H9 (cell line): ENCODE measurements around the gene KIF26B. TPM values are rescaled to one million over a fixed set of nuclear protein-coding genes. Genes with fewer than 3 reads are reported as not detected.

ENCODE experiments used
- DNase-seq: peaks from one replicate; pipeline ENCODE4 v3.0.0-alpha.2; 2017
- H2AFZ ChIP-seq: one replicate; pipeline ENCODE4 v1.6.1; 2013; ENCODE audit warnings: mild to moderate bottlenecking, low read length, control low read depth, moderate library complexity
- H2AK5ac ChIP-seq: 2 replicates; pipeline ENCODE4 v1.6.1; 2013; ENCODE audit warnings: low read length, control low read depth, mixed read lengths; ENCODE audit not compliant: insufficient read length
- H2BK120ac ChIP-seq: one replicate; pipeline ENCODE4 v1.6.1; 2013; ENCODE audit warnings: low read depth, mild to moderate bottlenecking, low read length, control low read depth, inconsistent platforms; ENCODE audit not compliant: poor library complexity, severe bottlenecking
- H2BK12ac ChIP-seq: 2 replicates; pipeline ENCODE4 v1.6.1; 2013; ENCODE audit warnings: low read length, control low read depth, mixed read lengths, low read depth; ENCODE audit not compliant: insufficient read length
- H2BK15ac ChIP-seq: 2 replicates; pipeline ENCODE4 v1.6.1; 2013; ENCODE audit warnings: low read depth, low read length, control low read depth
- H2BK20ac ChIP-seq: one replicate; pipeline ENCODE4 v1.6.1; 2013; ENCODE audit warnings: low read depth, mild to moderate bottlenecking, low read length, control low read depth, inconsistent platforms; ENCODE audit not compliant: poor library complexity, severe bottlenecking
- H2BK5ac ChIP-seq: 2 replicates; pipeline ENCODE4 v1.6.1; 2013; ENCODE audit warnings: low read length, control low read depth, mixed read lengths; ENCODE audit not compliant: insufficient read length
- H3K14ac ChIP-seq: 2 replicates; pipeline ENCODE4 v1.6.1; 2013; ENCODE audit warnings: low read length, control low read depth; ENCODE audit not compliant: insufficient read depth
- H3K18ac ChIP-seq: 2 replicates; pipeline ENCODE4 v1.6.1; 2013; ENCODE audit warnings: low read depth, mild to moderate bottlenecking, mixed read lengths, low read length, control low read depth; ENCODE audit not compliant: insufficient read length
- H3K23ac ChIP-seq: 2 replicates; pipeline ENCODE4 v1.6.1; 2013; ENCODE audit warnings: low read length, control low read depth, mixed read lengths, low read depth; ENCODE audit not compliant: insufficient read length
- H3K23me2 ChIP-seq: 2 replicates; pipeline ENCODE4 v1.6.1; 2013; ENCODE audit warnings: low read depth, mild to moderate bottlenecking, mixed read lengths, low read length, control low read depth; ENCODE audit not compliant: insufficient read length, poor library complexity, severe bottlenecking
- H3K27ac ChIP-seq: 2 replicates; pipeline ENCODE4 v1.5.1; 2013; ENCODE audit warnings: low read length, control low read depth, mixed read lengths, low read depth; ENCODE audit not compliant: insufficient read length
- H3K27me3 ChIP-seq: 2 replicates; pipeline ENCODE4 v1.6.1; 2013; ENCODE audit warnings: low read length, control low read depth, inconsistent platforms; ENCODE audit not compliant: insufficient read depth
- H3K4ac ChIP-seq: 2 replicates; pipeline ENCODE4 v1.6.1; 2013; ENCODE audit warnings: low read depth, mild to moderate bottlenecking, control low read depth, inconsistent platforms, low read length, moderate library complexity
- H3K4me1 ChIP-seq: 2 replicates; pipeline ENCODE4 v1.6.1; 2013; ENCODE audit warnings: low read length, control low read depth, inconsistent platforms; ENCODE audit not compliant: insufficient read depth
- H3K4me2 ChIP-seq: 2 replicates; pipeline ENCODE4 v1.6.1; 2013; ENCODE audit warnings: low read length, control low read depth, mixed read lengths; ENCODE audit not compliant: insufficient read length, insufficient read depth
- H3K56ac ChIP-seq: 2 replicates; pipeline ENCODE4 v1.6.1; 2013; ENCODE audit warnings: low read depth, mild to moderate bottlenecking, mixed read lengths, low read length, control low read depth; ENCODE audit not compliant: insufficient read length
- H3K79me1 ChIP-seq: 2 replicates; pipeline ENCODE4 v1.6.1; 2013; ENCODE audit warnings: low read depth, mild to moderate bottlenecking, moderate library complexity, low read length, control low read depth, inconsistent platforms; ENCODE audit not compliant: insufficient read depth, poor library complexity, severe bottlenecking
- H3K79me2 ChIP-seq: 2 replicates; pipeline ENCODE4 v1.6.1; 2013; ENCODE audit warnings: low read length, control low read depth, inconsistent platforms; ENCODE audit not compliant: insufficient read depth
- H3K9ac ChIP-seq: 2 replicates; pipeline ENCODE4 v1.6.1; 2013; ENCODE audit warnings: low read length, control low read depth, mixed read lengths; ENCODE audit not compliant: insufficient read length; ENCODE audit errors: extremely low read depth
- H3K9me3 ChIP-seq: one replicate; pipeline ENCODE4 v1.6.1; 2013; ENCODE audit warnings: low read depth, low read length, inconsistent platforms; ENCODE audit not compliant: control insufficient read depth
- H3T11ph ChIP-seq: one replicate; pipeline ENCODE4 v1.6.1; 2013; ENCODE audit warnings: mild to moderate bottlenecking, low read length, control low read depth, inconsistent platforms
- H4K20me1 ChIP-seq: one replicate; pipeline ENCODE4 v1.6.1; 2013; ENCODE audit not compliant: control insufficient read depth, insufficient read length, insufficient read depth
- H4K5ac ChIP-seq: 2 replicates; pipeline ENCODE4 v1.6.1; 2013; ENCODE audit warnings: low read depth, mild to moderate bottlenecking, mixed read lengths, low read length, control low read depth; ENCODE audit not compliant: insufficient read length
- H4K8ac ChIP-seq: replicated peaks from 2 replicates; pipeline ENCODE4 v1.6.1; 2013; ENCODE audit warnings: low read length, control low read depth, mixed read lengths, low read depth; ENCODE audit not compliant: insufficient read length
- H4K91ac ChIP-seq: 2 replicates; pipeline ENCODE4 v1.6.1; 2013; ENCODE audit warnings: low read depth, mild to moderate bottlenecking, moderate library complexity, mixed read lengths, low read length, control low read depth; ENCODE audit not compliant: insufficient read length
- H3K27ac Mint-ChIP-seq, 3 experiments: 2 replicates in 2 of 3; 3 replicates in 1 of 3; pipeline ENCODE4 v1.8.0; 2020 to 2021; ENCODE audit warnings: mixed read lengths in 3 of 3, mild to moderate bottlenecking in 1 of 3, moderate library complexity in 1 of 3
- H3K27me3 Mint-ChIP-seq: 2 replicates; pipeline ENCODE4 v1.8.0; 2021; ENCODE audit warnings: low read depth, mild to moderate bottlenecking, moderate library complexity, mixed read lengths
- H3K36me3 Mint-ChIP-seq, 3 experiments: 2 replicates in 2 of 3; 3 replicates in 1 of 3; pipeline ENCODE4 v1.8.0; 2020 to 2021; ENCODE audit warnings: low read depth in 3 of 3, mixed read lengths in 3 of 3; ENCODE audit not compliant: insufficient read depth in 1 of 3
- H3K4me1 Mint-ChIP-seq, 2 experiments: 2 replicates each; pipeline ENCODE4 v1.8.0; 2020; ENCODE audit warnings: mixed read lengths in 2 of 2
- H3K4me3 Mint-ChIP-seq, 2 experiments: 2 replicates in 1 of 2; 3 replicates in 1 of 2; pipeline ENCODE4 v1.8.0; 2020 to 2021; ENCODE audit warnings: mild to moderate bottlenecking in 2 of 2, mixed read lengths in 2 of 2, moderate library complexity in 1 of 2
- H3K9me3 Mint-ChIP-seq, 2 experiments: 2 replicates in 1 of 2; 3 replicates in 1 of 2; pipeline ENCODE4 v1.8.0; 2020; ENCODE audit warnings: mild to moderate bottlenecking in 2 of 2, mixed read lengths in 2 of 2, moderate library complexity in 1 of 2
- CTCF ChIP-seq: fragments of 200-600 bp; sonication (generic); conservative IDR thresholded peaks from 3 replicates; pipeline ENCODE4 v1.8.0; 2021; ENCODE audit warnings: antibody characterized with exemption, mild to moderate bottlenecking
- WGBS: extraction: QIAGEN DNeasy Blood & Tissue Kit; methylation state at CpG from one replicate; pipeline ENCODE4 v1.1.7; 2013; ENCODE audit warnings: missing lambda C conversion rate, low lambda C conversion rate, mixed read lengths; ENCODE audit not compliant: insufficient read length; ENCODE audit errors: extremely low coverage; 5-methylcytosine and 5-hydroxymethylcytosine counted together
- total RNA-seq: library from RNA; stranded (reverse); gene quantifications from 2 replicates; pipeline ENCODE4 v1.2.1, GENCODE V29; 2021

The KIF26B gene
- total RNA-seq, 1 experiment from 2014 or later: 0.13 TPM

- Histone ChIP-seq H3K27ac (no peak overlapping the region), H3K79me1 (no peaks in the 10 kb centered on the region), H2BK12ac (no peak overlapping the region), H3K9ac (no peak overlapping the region), H4K20me1 (no peaks in the 10 kb centered on the region), H3K23ac (no peak overlapping the region), H3K23me2 (no peaks in the 10 kb centered on the region), H2AK5ac (no peak overlapping the region), H3K18ac (no peak overlapping the region), H3K4me1 (no peaks in the 10 kb centered on the region), H2BK120ac (no peak overlapping the region), H3K14ac (no peak overlapping the region), H2AFZ (no peak overlapping the region), H3K4ac (no peak overlapping the region), H3K56ac (no peak overlapping the region), H2BK20ac (no peak overlapping the region), H3K79me2 (no peaks in the 10 kb centered on the region), H4K91ac (no peak overlapping the region), H4K8ac (no peak overlapping the region), H3T11ph (no peak overlapping the region), H3K4me2 (no peak overlapping the region), H3K27me3 (no peaks in the 10 kb centered on the region), H3K9me3 (no peaks in the 10 kb centered on the region), H2BK5ac (no peak overlapping the region), H4K5ac (no peak overlapping the region), H2BK15ac (no peak overlapping the region)
- no peak for DNase-seq
- Mint-ChIP-seq H3K27me3 (peaks cover 8% of the 10 kb centered on the region), H3K4me1 (no peaks in the 10 kb centered on the region), H3K9me3 (peaks cover 0 to 6% of the 10 kb centered on the region in 2 experiments; a peak in 2 of 5 replicates), H3K36me3 (peaks cover 0 to 2% (median 0%) of the 10 kb centered on the region in 3 experiments; a peak in 2 of 7 replicates), H3K27ac (no peak overlapping the region; a peak in 1 of 7 replicates), H3K4me3 (no peak overlapping the region)
- no peak for TF ChIP-seq CTCF
- WGBS: no CpG with 5 or more reads among the region's 15 CpGs
Observed at GRCh38 chr1:245361951-245362350, 207.2 kb downstream of the KIF26B start.
